ENCODE results near the gene PSME1. TPM values are rescaled to one million over a fixed set of nuclear protein-coding genes. Genes with fewer than 3 reads are reported as not detected.

PSME1 gene
- 32.7 and 37.5 TPM in 2 replicates for total RNA-seq (ENCODE audit: low replicate concordance)

DNA sequence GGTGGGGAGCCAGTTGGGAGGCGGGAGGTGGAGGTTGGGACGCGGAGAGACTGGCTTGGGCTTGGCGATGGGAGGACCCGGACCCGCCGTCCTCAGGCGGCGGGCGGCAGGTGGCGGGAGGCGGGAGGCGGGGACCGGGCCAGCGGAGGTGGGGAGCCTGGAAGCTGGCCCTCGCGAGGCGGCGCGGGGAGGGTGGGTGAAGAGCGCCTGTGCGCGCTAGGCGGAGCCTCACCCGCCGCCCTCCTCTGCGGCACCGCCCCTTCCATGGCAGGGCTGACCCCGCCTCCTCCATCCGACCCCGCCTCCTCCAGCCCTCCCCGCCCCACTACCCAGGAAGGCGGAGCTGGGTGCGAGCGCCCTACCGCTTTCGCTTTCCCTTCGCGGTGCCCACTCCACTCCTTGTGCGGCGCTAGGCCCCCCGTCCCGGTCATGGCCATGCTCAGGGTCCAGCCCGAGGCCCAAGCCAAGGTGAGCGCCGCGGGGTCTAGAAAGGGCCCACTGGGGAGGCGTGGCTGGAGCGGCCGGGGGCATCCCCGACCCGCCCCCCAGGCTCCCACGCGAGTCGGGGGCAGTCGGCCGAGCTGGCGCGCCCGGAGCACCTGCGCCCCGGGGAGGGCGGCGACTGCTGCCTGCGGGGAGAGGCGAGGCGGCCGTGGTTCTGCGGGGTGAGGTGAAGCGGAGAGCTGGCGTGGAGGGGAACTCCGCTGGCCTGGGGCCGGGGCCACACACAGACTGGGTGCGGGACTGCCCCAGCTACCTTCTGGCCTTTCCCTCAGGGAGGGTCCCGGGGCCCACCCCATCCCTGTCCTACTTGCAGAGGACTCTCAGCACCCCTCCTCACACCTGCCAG lies at the start of gene PSME1:
Gene PSME1 (plus strand): TSS at position 361 of the 850 bp plus-strand sequence. CDS start 69 bp downstream, at position 430.
- no peak within 1 kb of the TSS for H3K27ac ChIP-seq
- H3K27me3 ChIP-seq, result peaks cover 9% of the 10 kb centered on the region
- Mint-ChIP-seq H3K36me3 (peaks cover 27% of the 10 kb centered on the region), H3K4me1 (peaks cover 27% of the 10 kb centered on the region), H3K27me3 (ENCODE audit: insufficient read depth, low read depth) (peaks cover 7% of the 10 kb centered on the region), H3K4me3 (peak within 1 kb of the TSS; percentile 87), H3K9me3 (no peaks in the 10 kb centered on the region), H3K27ac (no peak within 1 kb of the TSS)
- peaks cover 13% of the 10 kb centered on the region for H3K4me1 ChIP-seq
- H4K20me1 ChIP-seq (ENCODE audit: low read depth), result peaks cover 23% of the 10 kb centered on the region
- no peak within 1 kb of the TSS for H3K9ac ChIP-seq
- H2AFZ ChIP-seq (replicated peaks), result peak within 1 kb of the TSS; percentile 71
- H3K36me3 ChIP-seq, result no peaks in the 10 kb centered on the region
- peaks cover 20% of the 10 kb centered on the region for H3K79me2 ChIP-seq (ENCODE audit: low read depth)
- H3K9me3 ChIP-seq (ENCODE audit: low read depth), result no peaks in the 10 kb centered on the region
- TF ChIP-seq, protein P1, sequence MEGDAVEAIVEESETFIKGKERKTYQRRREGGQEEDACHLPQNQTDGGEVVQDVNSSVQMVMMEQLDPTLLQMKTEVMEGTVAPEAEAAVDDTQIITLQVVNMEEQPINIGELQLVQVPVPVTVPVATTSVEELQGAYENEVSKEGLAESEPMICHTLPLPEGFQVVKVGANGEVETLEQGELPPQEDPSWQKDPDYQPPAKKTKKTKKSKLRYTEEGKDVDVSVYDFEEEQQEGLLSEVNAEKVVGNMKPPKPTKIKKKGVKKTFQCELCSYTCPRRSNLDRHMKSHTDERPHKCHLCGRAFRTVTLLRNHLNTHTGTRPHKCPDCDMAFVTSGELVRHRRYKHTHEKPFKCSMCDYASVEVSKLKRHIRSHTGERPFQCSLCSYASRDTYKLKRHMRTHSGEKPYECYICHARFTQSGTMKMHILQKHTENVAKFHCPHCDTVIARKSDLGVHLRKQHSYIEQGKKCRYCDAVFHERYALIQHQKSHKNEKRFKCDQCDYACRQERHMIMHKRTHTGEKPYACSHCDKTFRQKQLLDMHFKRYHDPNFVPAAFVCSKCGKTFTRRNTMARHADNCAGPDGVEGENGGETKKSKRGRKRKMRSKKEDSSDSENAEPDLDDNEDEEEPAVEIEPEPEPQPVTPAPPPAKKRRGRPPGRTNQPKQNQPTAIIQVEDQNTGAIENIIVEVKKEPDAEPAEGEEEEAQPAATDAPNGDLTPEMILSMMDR (IDR thresholded peaks at IDR 0.05), result no peak
- TF ChIP-seq EZH2phosphoT487 (IDR thresholded peaks at IDR 0.05) (no peak), EZH2 (IDR thresholded peaks at IDR 0.05) (no peak)
- DNase-seq (ENCODE audit: low spot score), result peak; percentile 96
- peaks cover 55% of the 10 kb centered on the region for H3F3A ChIP-seq (ENCODE audit: low read depth)
- peak within 1 kb of the TSS; percentile 91 for H3K4me2 ChIP-seq
- H3K4me3 ChIP-seq, result peak within 1 kb of the TSS; percentile 89

DNA sequence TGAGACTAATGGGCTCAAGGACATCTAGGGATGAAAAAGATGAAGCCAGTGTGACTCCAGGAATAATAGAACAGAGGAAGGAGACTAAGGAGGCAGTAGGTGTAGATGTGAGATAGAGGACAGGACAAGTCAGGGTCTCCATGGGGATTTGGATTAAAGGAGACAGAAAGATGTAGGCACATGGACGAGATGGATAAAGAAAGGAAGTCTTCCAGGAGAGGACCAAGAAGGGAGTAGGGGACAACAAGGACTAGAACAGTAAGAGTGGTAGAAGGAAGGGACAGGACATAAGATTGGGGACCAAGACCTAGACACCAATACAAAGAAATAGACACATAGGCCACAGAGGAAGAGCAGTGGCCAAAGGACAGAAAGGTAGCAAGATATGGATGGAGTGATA lies 49.0 kb upstream of the PSME1 start:
- no peaks in the 10 kb centered on the region for H3K9me3 Mint-ChIP-seq
- Histone ChIP-seq H3K4me1 (peaks cover 19% of the 10 kb centered on the region), H3K4me3 (no peak overlapping the region), H3K79me2 (ENCODE audit: low read depth) (no peaks in the 10 kb centered on the region), H4K20me1 (ENCODE audit: low read depth) (no peaks in the 10 kb centered on the region), H3K9me3 (ENCODE audit: low read depth) (no peaks in the 10 kb centered on the region), H3K36me3 (no peaks in the 10 kb centered on the region), H3K27me3 (peaks cover 22% of the 10 kb centered on the region), H3K27ac (no peak overlapping the region), H3K9ac (no peak overlapping the region), H3K4me2 (peak overlapping the region; percentile 60), H2AFZ (replicated peaks) (no peak overlapping the region), H3F3A (ENCODE audit: low read depth) (no peaks in the 10 kb centered on the region)
- H3K4me1 Mint-ChIP-seq, result peaks cover 13% of the 10 kb centered on the region
- H3K36me3 Mint-ChIP-seq, result no peaks in the 10 kb centered on the region
- DNase-seq (ENCODE audit: low spot score), result no peak
- H3K4me3 Mint-ChIP-seq, result no peak overlapping the region
- TF ChIP-seq EZH2 (IDR thresholded peaks at IDR 0.05) (no peak), EZH2phosphoT487 (IDR thresholded peaks at IDR 0.05) (no peak)
- H3K27me3 Mint-ChIP-seq (ENCODE audit: insufficient read depth, low read depth), result peaks cover 19% of the 10 kb centered on the region
- no peak overlapping the region for H3K27ac Mint-ChIP-seq

DNA sequence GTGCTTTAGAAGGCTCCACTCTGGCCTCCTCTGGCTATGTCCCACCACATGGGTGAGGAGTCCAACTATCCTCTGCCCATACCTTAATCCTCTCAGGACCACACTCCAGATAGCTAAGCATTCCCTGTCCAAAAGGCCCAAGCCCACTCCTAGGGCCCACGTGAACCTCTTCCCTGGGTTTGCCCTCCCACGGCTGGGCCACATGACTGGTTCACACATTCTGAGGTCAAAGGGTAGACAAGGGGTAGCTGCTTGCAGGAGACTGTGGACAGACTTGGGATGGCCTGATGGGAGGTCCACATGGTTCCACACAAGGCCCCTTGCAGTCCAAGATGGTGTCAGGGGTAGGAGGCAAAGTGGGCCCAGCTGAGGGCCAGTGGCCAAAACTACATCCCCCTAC lies 47.9 kb upstream of the PSME1 start:
- Mint-ChIP-seq H3K4me3 (no peak overlapping the region), H3K27ac (no peak overlapping the region), H3K36me3 (no peaks in the 10 kb centered on the region), H3K27me3 (ENCODE audit: insufficient read depth, low read depth) (peaks cover 14% of the 10 kb centered on the region), H3K9me3 (no peaks in the 10 kb centered on the region), H3K4me1 (peaks cover 12% of the 10 kb centered on the region)
- Histone ChIP-seq H2AFZ (replicated peaks) (no peak overlapping the region), H3K9ac (no peak overlapping the region), H3K27ac (no peak overlapping the region), H3K36me3 (no peaks in the 10 kb centered on the region), H3K79me2 (ENCODE audit: low read depth) (no peaks in the 10 kb centered on the region), H3K27me3 (peaks cover 12% of the 10 kb centered on the region), H4K20me1 (ENCODE audit: low read depth) (no peaks in the 10 kb centered on the region), H3K4me1 (peaks cover 15% of the 10 kb centered on the region), H3F3A (ENCODE audit: low read depth) (peaks cover 5% of the 10 kb centered on the region), H3K4me3 (no peak overlapping the region), H3K4me2 (no peak overlapping the region), H3K9me3 (ENCODE audit: low read depth) (no peaks in the 10 kb centered on the region)
- DNase-seq (ENCODE audit: low spot score), result no peak
- TF ChIP-seq EZH2phosphoT487 (IDR thresholded peaks at IDR 0.05) (no peak), EZH2 (IDR thresholded peaks at IDR 0.05) (no peak)
- TF ChIP-seq, protein P1 (IDR thresholded peaks at IDR 0.05), result no peak

DNA sequence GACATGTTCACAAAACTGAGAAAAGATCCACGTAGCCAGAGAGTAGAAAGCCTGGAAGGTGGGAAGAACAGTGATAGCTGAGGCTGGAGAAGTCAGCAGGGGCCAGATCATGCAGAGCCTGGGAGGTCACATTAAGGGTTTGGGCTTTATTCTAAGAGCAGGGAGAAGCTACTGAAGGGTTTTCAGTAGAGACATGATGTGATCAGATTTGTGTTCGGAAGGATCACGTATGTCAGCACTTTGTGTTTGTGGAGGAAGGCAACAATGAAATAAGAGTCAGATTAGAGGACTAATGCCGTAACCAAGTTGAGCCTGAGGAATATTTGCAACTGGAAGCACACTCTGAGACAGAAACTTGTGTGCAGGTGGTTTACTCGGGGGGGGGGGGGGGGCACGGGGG lies 46.1 kb upstream of the PSME1 start:
- Histone ChIP-seq H3K4me1 (peaks cover 15% of the 10 kb centered on the region), H3K4me2 (no peak overlapping the region), H3K4me3 (no peak overlapping the region), H3F3A (ENCODE audit: low read depth) (peaks cover 13% of the 10 kb centered on the region), H3K27ac (no peak overlapping the region), H3K36me3 (no peaks in the 10 kb centered on the region), H2AFZ (replicated peaks) (no peak overlapping the region), H3K9me3 (ENCODE audit: low read depth) (no peaks in the 10 kb centered on the region), H3K79me2 (ENCODE audit: low read depth) (no peaks in the 10 kb centered on the region), H4K20me1 (ENCODE audit: low read depth) (no peaks in the 10 kb centered on the region), H3K27me3 (no peaks in the 10 kb centered on the region), H3K9ac (no peak overlapping the region)
- TF ChIP-seq EZH2phosphoT487 (IDR thresholded peaks at IDR 0.05) (no peak), EZH2 (IDR thresholded peaks at IDR 0.05) (no peak)
- no peaks in the 10 kb centered on the region for H3K9me3 Mint-ChIP-seq
- H3K27me3 Mint-ChIP-seq (ENCODE audit: insufficient read depth, low read depth), result peaks cover 9% of the 10 kb centered on the region
- no peak overlapping the region for H3K27ac Mint-ChIP-seq
- H3K4me1 Mint-ChIP-seq, result peaks cover 18% of the 10 kb centered on the region
- DNase-seq (ENCODE audit: low spot score), result no peak
- H3K36me3 Mint-ChIP-seq, result no peaks in the 10 kb centered on the region
- no peak overlapping the region for H3K4me3 Mint-ChIP-seq
